IPS-18a (cell line): ENCODE results near the gene HEATR3.
A peak's percentile ranks its signal among the peaks of the same experiment; 100 is the strongest.

Source experiments
- H3K27ac ChIP-seq: one replicate; pipeline ENCODE4 v1.5.1; 2013; ENCODE audit warnings: low read length
- H3K27me3 ChIP-seq: one replicate; pipeline ENCODE4 v1.6.1; 2013; ENCODE audit warnings: mild to moderate bottlenecking, low read length; ENCODE audit not compliant: control insufficient read depth, insufficient read depth
- H3K36me3 ChIP-seq: one replicate; pipeline ENCODE4 v1.6.1; 2013; ENCODE audit warnings: low read depth, low read length; ENCODE audit not compliant: control insufficient read depth
- H3K4me1 ChIP-seq: one replicate; pipeline ENCODE4 v1.6.1; 2013; ENCODE audit warnings: low read depth, low read length; ENCODE audit not compliant: control insufficient read depth
- H3K4me3 ChIP-seq: one replicate; pipeline ENCODE4 v1.5.1; 2013; ENCODE audit warnings: low read length
- H3K9ac ChIP-seq: one replicate; pipeline ENCODE4 v1.6.1; 2013; ENCODE audit warnings: mild to moderate bottlenecking, low read length, moderate library complexity
- H3K9me3 ChIP-seq: one replicate; pipeline ENCODE4 v1.6.1; 2013; ENCODE audit warnings: low read depth, low read length; ENCODE audit not compliant: control insufficient read depth

HEATR3 gene

GRCh38 chr16:50058091-50058771 lies 7.5 kb upstream of the HEATR3 start:
- Histone ChIP-seq H3K9ac (no peak overlapping the region), H3K27me3 (no peaks in the 10 kb centered on the region), H3K4me1 (no peaks in the 10 kb centered on the region), H3K27ac (no peak overlapping the region), H3K36me3 (no peaks in the 10 kb centered on the region), H3K4me3 (no peak overlapping the region), H3K9me3 (peaks cover 2% of the 10 kb centered on the region)

- no peaks in the 10 kb centered on the region for H3K27me3 ChIP-seq
- no peaks in the 10 kb centered on the region for H3K36me3 ChIP-seq
- H3K4me3 ChIP-seq: no peak overlapping the region
- no peak overlapping the region for H3K27ac ChIP-seq
- no peaks in the 10 kb centered on the region for H3K4me1 ChIP-seq
- H3K9ac ChIP-seq: no peak overlapping the region
- H3K9me3 ChIP-seq: peaks cover 2% of the 10 kb centered on the region
These were observed 6.7 kb upstream of the HEATR3 start for GRCh38 chr16:50059111-50059510.

GRCh38 chr16:50059669-50060068 lies 6.1 kb upstream of the HEATR3 start:
- Histone ChIP-seq H3K9ac (no peak overlapping the region), H3K4me3 (no peak overlapping the region), H3K27ac (no peak overlapping the region), H3K27me3 (no peaks in the 10 kb centered on the region), H3K9me3 (peaks cover 2% of the 10 kb centered on the region), H3K4me1 (no peaks in the 10 kb centered on the region), H3K36me3 (no peaks in the 10 kb centered on the region)

- no peaks in the 10 kb centered on the region for H3K36me3 ChIP-seq
- H3K9ac ChIP-seq: no peak overlapping the region
- no peaks in the 10 kb centered on the region for H3K27me3 ChIP-seq
- H3K4me3 ChIP-seq: no peak overlapping the region
- no peak overlapping the region for H3K27ac ChIP-seq
- H3K9me3 ChIP-seq: peaks cover under 1% of the 10 kb centered on the region
- no peaks in the 10 kb centered on the region for H3K4me1 ChIP-seq
These were observed 4.4 kb upstream of the HEATR3 start for GRCh38 chr16:50061326-50061725.

- H3K9me3 ChIP-seq: no peaks in the 10 kb centered on the region
- H3K27ac ChIP-seq: no peak overlapping the region
- peaks cover 16% of the 10 kb centered on the region for H3K36me3 ChIP-seq
- peaks cover 6% of the 10 kb centered on the region for H3K4me1 ChIP-seq
- no peak overlapping the region for H3K9ac ChIP-seq
- H3K27me3 ChIP-seq: no peaks in the 10 kb centered on the region
- peak overlapping the region; percentile 46 for H3K4me3 ChIP-seq
These were observed 538 bp upstream of the HEATR3 start for GRCh38 chr16:50065241-50065623.

GRCh38 chr16:50066482-50067289 lies 916 bp downstream of the HEATR3 start:
- Histone ChIP-seq H3K9ac (peak overlapping the region; percentile 78), H3K4me1 (peaks cover 6% of the 10 kb centered on the region), H3K9me3 (no peaks in the 10 kb centered on the region), H3K27me3 (no peaks in the 10 kb centered on the region), H3K4me3 (peak overlapping the region; percentile 70), H3K36me3 (peaks cover 26% of the 10 kb centered on the region), H3K27ac (no peak overlapping the region)

GRCh38 chr16:50067290-50067853 lies 1.6 kb downstream of the HEATR3 start:
- Histone ChIP-seq H3K27ac (no peak overlapping the region), H3K36me3 (peaks cover 27% of the 10 kb centered on the region), H3K4me1 (peaks cover 6% of the 10 kb centered on the region), H3K9me3 (no peaks in the 10 kb centered on the region), H3K4me3 (no peak overlapping the region), H3K9ac (no peak overlapping the region), H3K27me3 (no peaks in the 10 kb centered on the region)

- no peak overlapping the region for H3K27ac ChIP-seq
- H3K4me3 ChIP-seq: no peak overlapping the region
- peaks cover 27% of the 10 kb centered on the region for H3K36me3 ChIP-seq
- H3K4me1 ChIP-seq: peaks cover 6% of the 10 kb centered on the region
- no peaks in the 10 kb centered on the region for H3K27me3 ChIP-seq
- H3K9ac ChIP-seq: no peak overlapping the region
- no peaks in the 10 kb centered on the region for H3K9me3 ChIP-seq
These were observed 2.8 kb downstream of the HEATR3 start for GRCh38 chr16:50068550-50068949.

GRCh38 chr16:50069060-50069459 lies 3.3 kb downstream of the HEATR3 start:
- no peaks in the 10 kb centered on the region for H3K27me3 ChIP-seq
- peaks cover 6% of the 10 kb centered on the region for H3K4me1 ChIP-seq
- H3K36me3 ChIP-seq: peaks cover 27% of the 10 kb centered on the region
- no peak overlapping the region for H3K9ac ChIP-seq
- H3K27ac ChIP-seq: no peak overlapping the region
- H3K4me3 ChIP-seq: no peak overlapping the region
- no peaks in the 10 kb centered on the region for H3K9me3 ChIP-seq

- no peak overlapping the region for H3K4me3 ChIP-seq
- no peaks in the 10 kb centered on the region for H3K9me3 ChIP-seq
- no peak overlapping the region for H3K9ac ChIP-seq
- no peaks in the 10 kb centered on the region for H3K27me3 ChIP-seq
- peaks cover 6% of the 10 kb centered on the region for H3K4me1 ChIP-seq
- peaks cover 33% of the 10 kb centered on the region for H3K36me3 ChIP-seq
- H3K27ac ChIP-seq: no peak overlapping the region
These were observed 5.4 kb downstream of the HEATR3 start for GRCh38 chr16:50071075-50071671.

GRCh38 chr16:50072730-50073129 lies 7.0 kb downstream of the HEATR3 start:
- Histone ChIP-seq H3K36me3 (peaks cover 36% of the 10 kb centered on the region), H3K9me3 (no peaks in the 10 kb centered on the region), H3K27ac (no peak overlapping the region), H3K4me3 (no peak overlapping the region), H3K27me3 (no peaks in the 10 kb centered on the region), H3K9ac (no peak overlapping the region), H3K4me1 (peaks cover 3% of the 10 kb centered on the region)
